Gastroesophageal sphincter (tissue), 3 donors: Measurements from ENCODE around the gene LMX1B.

Source experiments
- CTCF ChIP-seq, 4 experiments: fragments of 200-600 bp in 2 of 4; fragments of 450-650 bp in 2 of 4; sonication (generic) in 1 of 4; IDR thresholded peaks; one replicate each; pipeline ENCODE4 v1.5.1; 2017 to 2019; ENCODE audit warnings: antibody characterized with exemption in 4 of 4, mild to moderate bottlenecking in 2 of 4, moderate library complexity in 2 of 4
- POLR2A ChIP-seq, 2 donors: fragments of 450-650 bp; IDR thresholded peaks; one replicate each; pipeline ENCODE4 v1.6.1; 2017; ENCODE audit warnings: antibody characterized with exemption in 2 of 2, mild to moderate bottlenecking in 2 of 2, moderate library complexity in 1 of 2
- POLR2AphosphoS5 ChIP-seq: sonication (generic); formaldehyde crosslinking; IDR thresholded peaks from one replicate; pipeline ENCODE4 v1.6.1; 2017; ENCODE audit warnings: antibody characterized with exemption

- TF ChIP-seq CTCF (IDR thresholded peaks at IDR 0.05) (no peak), POLR2AphosphoS5 (no peak), POLR2A (IDR thresholded peaks at IDR 0.05) (no peak)
Observed at GRCh38 chr9:126613651-126614050, at the start of gene LMX1B.
